PC-9 (cell line): Measurements from ENCODE around the gene NPHP4.

Source experiments
- EZH2 ChIP-seq: fragments of 200-600 bp; sonication (generic); IDR thresholded peaks from 2 replicates; pipeline ENCODE4 v1.8.0; 2017; ENCODE audit warnings: antibody characterized with exemption, low read depth
- TF ChIP-seq, protein P1 (sequence below): fragments of 200-600 bp; sonication (generic); conservative IDR thresholded peaks from 2 replicates; pipeline ENCODE4 v1.6.1; 2017; ENCODE audit warnings: mixed run types, antibody characterized with exemption, mild to moderate bottlenecking, moderate library complexity

DNA sequence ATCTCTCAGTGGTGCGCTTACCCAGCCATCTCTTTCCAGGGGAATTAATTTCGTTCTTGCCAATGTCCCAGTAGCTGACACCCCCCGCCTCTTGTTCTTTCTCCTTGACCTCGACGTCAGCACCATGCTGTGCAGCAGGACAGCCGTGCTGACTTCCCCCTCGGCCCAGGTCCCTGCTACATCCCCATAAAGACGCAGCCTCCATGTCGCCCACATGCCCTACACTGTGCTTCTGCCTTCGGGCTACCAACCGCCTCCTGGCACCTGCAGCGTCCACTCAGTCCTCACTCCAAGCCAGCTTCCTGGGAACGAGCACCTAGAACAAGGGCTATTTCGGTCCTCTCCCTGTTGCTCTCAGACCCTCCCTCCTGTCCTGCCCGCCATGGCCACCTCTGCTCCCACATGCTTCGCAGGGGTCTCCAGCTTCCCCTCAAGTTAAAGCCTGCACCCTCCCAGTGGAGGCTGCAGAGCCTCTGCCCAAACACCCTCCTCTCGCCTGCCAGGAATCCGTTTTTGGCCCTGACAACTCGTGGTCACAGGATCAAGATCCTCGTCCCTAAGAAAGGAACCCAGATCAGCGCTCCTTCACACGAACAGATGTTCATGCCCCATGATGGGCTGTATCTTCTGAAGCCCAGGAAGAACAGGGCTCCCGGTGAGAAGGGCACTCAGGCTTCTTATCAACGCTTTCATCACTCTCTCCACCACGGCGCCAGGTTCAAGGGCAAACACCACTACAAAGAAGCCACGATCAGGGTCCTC, 109.7 kb downstream of the NPHP4 start:
- TF ChIP-seq, protein P1, sequence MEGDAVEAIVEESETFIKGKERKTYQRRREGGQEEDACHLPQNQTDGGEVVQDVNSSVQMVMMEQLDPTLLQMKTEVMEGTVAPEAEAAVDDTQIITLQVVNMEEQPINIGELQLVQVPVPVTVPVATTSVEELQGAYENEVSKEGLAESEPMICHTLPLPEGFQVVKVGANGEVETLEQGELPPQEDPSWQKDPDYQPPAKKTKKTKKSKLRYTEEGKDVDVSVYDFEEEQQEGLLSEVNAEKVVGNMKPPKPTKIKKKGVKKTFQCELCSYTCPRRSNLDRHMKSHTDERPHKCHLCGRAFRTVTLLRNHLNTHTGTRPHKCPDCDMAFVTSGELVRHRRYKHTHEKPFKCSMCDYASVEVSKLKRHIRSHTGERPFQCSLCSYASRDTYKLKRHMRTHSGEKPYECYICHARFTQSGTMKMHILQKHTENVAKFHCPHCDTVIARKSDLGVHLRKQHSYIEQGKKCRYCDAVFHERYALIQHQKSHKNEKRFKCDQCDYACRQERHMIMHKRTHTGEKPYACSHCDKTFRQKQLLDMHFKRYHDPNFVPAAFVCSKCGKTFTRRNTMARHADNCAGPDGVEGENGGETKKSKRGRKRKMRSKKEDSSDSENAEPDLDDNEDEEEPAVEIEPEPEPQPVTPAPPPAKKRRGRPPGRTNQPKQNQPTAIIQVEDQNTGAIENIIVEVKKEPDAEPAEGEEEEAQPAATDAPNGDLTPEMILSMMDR, result no peak
- TF ChIP-seq EZH2, result no peak
